CD4-positive, CD25-positive, alpha-beta regulatory T cell (primary cell): ENCODE measurements around the gene TXNIP. TPM values are rescaled to one million over a fixed set of nuclear protein-coding genes. Genes with fewer than 3 reads are reported as not detected.

ENCODE experiments used
- ATAC-seq, 2 donors: fragments of 150-1000 bp; cut with Tn5 transposase; one replicate each; pipeline ENCODE4 v1.10.0; 2021; ENCODE audit warnings: low read depth in 2 of 2, moderate number of reproducible peaks in 2 of 2, moderate library complexity in 1 of 2
- DNase-seq, 3 donors: peaks; one replicate each; pipeline versions ENCODE4 v3.0.0 to v3.0.0-alpha.2; 2012 to 2022; ENCODE audit warnings: mixed read lengths in 1 of 3
- H3K27ac ChIP-seq: one replicate; pipeline ENCODE4 v1.7.0; 2013; ENCODE audit warnings: mild to moderate bottlenecking, low read length; ENCODE audit not compliant: insufficient read depth, poor library complexity, severe bottlenecking
- H3K27me3 ChIP-seq: one replicate; pipeline ENCODE4 v1.7.0; 2013; ENCODE audit warnings: low read length; ENCODE audit not compliant: control insufficient read depth, insufficient read depth
- H3K36me3 ChIP-seq: one replicate; pipeline ENCODE4 v1.7.0; 2013; ENCODE audit warnings: mild to moderate bottlenecking, low read length, moderate library complexity; ENCODE audit not compliant: control insufficient read depth, insufficient read depth
- H3K4me1 ChIP-seq: 2 replicates; pipeline ENCODE4 v1.7.0; 2013; ENCODE audit warnings: mild to moderate bottlenecking, low read length; ENCODE audit not compliant: insufficient read depth, control insufficient read depth, poor library complexity, severe bottlenecking
- H3K4me3 ChIP-seq: one replicate; pipeline ENCODE4 v1.7.0; 2013; ENCODE audit warnings: low read depth, mild to moderate bottlenecking, low read length, moderate library complexity
- H3K9me3 ChIP-seq, 2 experiments: 1 replicate in 1 of 2; 2 replicates in 1 of 2; pipeline ENCODE4 v1.7.0; 2013; ENCODE audit warnings: low read length in 2 of 2, mild to moderate bottlenecking in 1 of 2, moderate library complexity in 1 of 2; ENCODE audit not compliant: control insufficient read depth in 2 of 2
- H3K27ac Mint-ChIP-seq, 3 donors: one replicate each; pipeline ENCODE4 v1.8.0; 2020 to 2022; ENCODE audit warnings: mild to moderate bottlenecking in 3 of 3, mixed read lengths in 3 of 3, moderate library complexity in 2 of 3
- H3K27me3 Mint-ChIP-seq: one replicate; pipeline ENCODE4 v1.8.0; 2022; ENCODE audit warnings: mild to moderate bottlenecking, mixed read lengths
- H3K36me3 Mint-ChIP-seq: one replicate; pipeline ENCODE4 v1.8.0; 2020; ENCODE audit warnings: mixed read lengths
- H3K4me1 Mint-ChIP-seq, 4 donors: one replicate each; pipeline ENCODE4 v1.8.0; 2020 to 2022; ENCODE audit warnings: mixed read lengths in 4 of 4, mild to moderate bottlenecking in 1 of 4
- H3K4me3 Mint-ChIP-seq, 4 donors: one replicate each; pipeline ENCODE4 v1.8.0; 2020 to 2022; ENCODE audit warnings: mild to moderate bottlenecking in 4 of 4, mixed read lengths in 4 of 4, moderate library complexity in 3 of 4
- H3K9me3 Mint-ChIP-seq, 7 donors: one replicate each; pipeline ENCODE4 v1.8.0; 2020 to 2022; ENCODE audit warnings: mixed read lengths in 7 of 7, mild to moderate bottlenecking in 3 of 7, moderate library complexity in 2 of 7
- polyA plus RNA-seq, 4 donors: library from polyadenylated mRNA; unstranded; fragments of 300-500 nt; fragmentation: Illumina TruSeq; gene quantifications; one replicate each; pipeline ENCODE4 v1.2.3, GENCODE V29; 2021
- total RNA-seq: library from RNA; stranded (reverse); gene quantifications from one replicate; pipeline ENCODE4 v1.2.3, GENCODE V29; 2022

TXNIP gene
- total and polyA plus RNA-seq, 5 donors from 2014 or later, result 1,496 to 4,955 (median 2,877) TPM

- Histone ChIP-seq H3K27me3 (no peaks in the 10 kb centered on the region), H3K4me3 (no peak overlapping the region), H3K9me3 (no peaks in the 10 kb centered on the region), H3K4me1 (peaks cover 60% of the 10 kb centered on the region), H3K27ac (peak overlapping the region; percentile 9), H3K36me3 (no peaks in the 10 kb centered on the region)
- H3K27me3 Mint-ChIP-seq, result no peaks in the 10 kb centered on the region
- H3K27ac Mint-ChIP-seq, result peak overlapping the region in 2 of 3 donors; percentile 88 to 91
- no peak for DNase-seq
- H3K9me3 Mint-ChIP-seq, result peaks cover 0 to 1% (median 0%) of the 10 kb centered on the region in 7 donors
- H3K4me3 Mint-ChIP-seq, result peak overlapping the region in 1 of 4 donors; percentile 87
- peaks cover 24 to 69% (median 60%) of the 10 kb centered on the region in 4 donors for H3K4me1 Mint-ChIP-seq
- ATAC-seq, result no peak
- peaks cover under 1% of the 10 kb centered on the region for H3K36me3 Mint-ChIP-seq
These were observed 9.8 kb downstream of the TXNIP start for GRCh38 chr1:145986551-145986950.

- H3K27ac ChIP-seq, result peak overlapping the region; percentile 95
- peak overlapping the region; percentile 91 to 97 (median 91) for H3K27ac Mint-ChIP-seq
These were observed 10.6 kb downstream of the TXNIP start for GRCh38 chr1:145985502-145986439.

GRCh38 chr1:145985129-145985501 lies 11.3 kb downstream of the TXNIP start:
- Histone ChIP-seq H3K27ac (peak overlapping the region; percentile 95), H3K4me1 (peaks cover 67% of the 10 kb centered on the region), H3K36me3 (no peaks in the 10 kb centered on the region), H3K27me3 (no peaks in the 10 kb centered on the region), H3K9me3 (no peaks in the 10 kb centered on the region), H3K4me3 (peak overlapping the region; percentile 65)
- DNase-seq (no peak), ATAC-seq (no peak)
- H3K36me3 Mint-ChIP-seq, result no peaks in the 10 kb centered on the region
- no peaks in the 10 kb centered on the region for H3K27me3 Mint-ChIP-seq
- H3K9me3 Mint-ChIP-seq, result no peaks in the 10 kb centered on the region
- H3K4me3 Mint-ChIP-seq, result peak overlapping the region in 3 of 4 donors; percentile 69 to 87 (median 85)
- peak overlapping the region; percentile 91 to 97 (median 91) for H3K27ac Mint-ChIP-seq
- H3K4me1 Mint-ChIP-seq, result peaks cover 20 to 56% (median 51%) of the 10 kb centered on the region in 4 donors

More at GRCh38 chr1:145985502-145986439, 10.6 kb downstream of the TXNIP start:
- H3K4me1 Mint-ChIP-seq, result peaks cover 20 to 61% (median 55%) of the 10 kb centered on the region in 4 donors
- H3K36me3 ChIP-seq, result no peaks in the 10 kb centered on the region
- peaks cover 0 to under 1% (median 0%) of the 10 kb centered on the region in 7 donors for H3K9me3 Mint-ChIP-seq
- H3K9me3 ChIP-seq, result no peaks in the 10 kb centered on the region
- H3K4me1 ChIP-seq, result peaks cover 60% of the 10 kb centered on the region
- H3K27me3 Mint-ChIP-seq, result no peaks in the 10 kb centered on the region
- no peaks in the 10 kb centered on the region for H3K27me3 ChIP-seq
- ATAC-seq (no peak), DNase-seq (no peak)
- peak overlapping the region; percentile 65 for H3K4me3 ChIP-seq
- H3K36me3 Mint-ChIP-seq, result no peaks in the 10 kb centered on the region
- peak overlapping the region; percentile 57 to 87 (median 82) for H3K4me3 Mint-ChIP-seq

- H3K36me3 ChIP-seq, result no peaks in the 10 kb centered on the region
- no peaks in the 10 kb centered on the region for H3K27me3 ChIP-seq
- Mint-ChIP-seq H3K9me3 (no peaks in the 10 kb centered on the region), H3K36me3 (no peaks in the 10 kb centered on the region), H3K4me3 (peak overlapping the region; percentile 69 to 87 (median 84)), H3K4me1 (peaks cover 20 to 56% (median 46%) of the 10 kb centered on the region in 4 donors), H3K27ac (peak overlapping the region; percentile 91 to 97 (median 91)), H3K27me3 (no peaks in the 10 kb centered on the region)
- H3K9me3 ChIP-seq, result no peaks in the 10 kb centered on the region
- H3K4me3 ChIP-seq, result peak overlapping the region; percentile 65
- H3K27ac ChIP-seq, result peak overlapping the region; percentile 95
- H3K4me1 ChIP-seq, result peaks cover 76% of the 10 kb centered on the region
- DNase-seq (peak in 2 of 3 donors; percentile 58 to 76), ATAC-seq (peak; percentile 56 to 60)
These were observed 12.2 kb downstream of the TXNIP start for GRCh38 chr1:145983960-145984830.

- Mint-ChIP-seq H3K27ac (peak overlapping the region in 2 of 3 donors; percentile 0 to 96), H3K36me3 (no peaks in the 10 kb centered on the region), H3K9me3 (no peaks in the 10 kb centered on the region), H3K4me3 (peak overlapping the region; percentile 5 to 87 (median 55)), H3K27me3 (no peaks in the 10 kb centered on the region), H3K4me1 (peaks cover 15 to 51% (median 37%) of the 10 kb centered on the region in 4 donors)
- DNase-seq (no peak), ATAC-seq (no peak)
- H3K27me3 ChIP-seq, result no peaks in the 10 kb centered on the region
- H3K36me3 ChIP-seq, result no peaks in the 10 kb centered on the region
- peaks cover 85% of the 10 kb centered on the region for H3K4me1 ChIP-seq
- no peaks in the 10 kb centered on the region for H3K9me3 ChIP-seq
- peak overlapping the region; percentile 95 for H3K27ac ChIP-seq
- H3K4me3 ChIP-seq, result peak overlapping the region; percentile 58
These were observed 13.1 kb downstream of the TXNIP start for GRCh38 chr1:145983206-145983675.

GRCh38 chr1:145982010-145982723 lies 14.2 kb downstream of the TXNIP start:
- H3K36me3 Mint-ChIP-seq, result peaks cover 5% of the 10 kb centered on the region

More at GRCh38 chr1:145982010-145982723, 14.2 kb downstream of the TXNIP start:
- H3K4me3 ChIP-seq, result peak overlapping the region; percentile 42
- DNase-seq (no peak), ATAC-seq (no peak)
- H3K9me3 ChIP-seq, result no peaks in the 10 kb centered on the region
- H3K36me3 ChIP-seq, result no peaks in the 10 kb centered on the region
- peak overlapping the region in 1 of 3 donors; percentile 71 for H3K27ac Mint-ChIP-seq
- H3K4me3 Mint-ChIP-seq, result peak overlapping the region; percentile 12 to 58 (median 47)
- H3K4me1 ChIP-seq, result peaks cover 90% of the 10 kb centered on the region
- no peaks in the 10 kb centered on the region for H3K27me3 Mint-ChIP-seq
- H3K9me3 Mint-ChIP-seq, result no peaks in the 10 kb centered on the region
- H3K27me3 ChIP-seq, result no peaks in the 10 kb centered on the region
- H3K27ac ChIP-seq, result peak overlapping the region; percentile 95
- peaks cover 16 to 45% (median 28%) of the 10 kb centered on the region in 4 donors for H3K4me1 Mint-ChIP-seq
